AG20443 (cell line): Measurements from ENCODE around the gene UBASH3B.
A peak's percentile ranks its signal among the peaks of the same experiment; 100 is the strongest.
"Not testable (repeated sequence)": the region's sequence is repeated elsewhere in the genome, so short reads cannot be mapped to it uniquely, and the experiment has no call there.

Experiments
- DNase-seq: peaks from one replicate; pipeline ENCODE4 v3.0.0; 2012; ENCODE audit warnings: low spot score, mixed read lengths

The UBASH3B gene

GRCh38 chr11:122655527-122656072, at the start of gene UBASH3B:
TSS of gene UBASH3B (plus strand) at chr11:122655722. CDS start at chr11:122656050, 328 bp downstream.
- DNase-seq: peak; percentile 87

GRCh38 chr11:122607162-122607561, 48.4 kb upstream of the UBASH3B start:
- DNase-seq: not testable (repeated sequence)

- no peak for DNase-seq
These were observed 43.2 kb upstream of the UBASH3B start for GRCh38 chr11:122612123-122612824.

GRCh38 chr11:122616718-122617117, 38.8 kb upstream of the UBASH3B start:
- no peak for DNase-seq

- no peak for DNase-seq
These were observed 38.2 kb upstream of the UBASH3B start for GRCh38 chr11:122617297-122617696.

- DNase-seq: no peak
These were observed 37.6 kb upstream of the UBASH3B start for GRCh38 chr11:122617926-122618325.

GRCh38 chr11:122618927-122619326, 36.6 kb upstream of the UBASH3B start:
- no peak for DNase-seq

GRCh38 chr11:122619757-122620156, 35.8 kb upstream of the UBASH3B start:
- no peak for DNase-seq

GRCh38 chr11:122625501-122625900, 30.0 kb upstream of the UBASH3B start:
- not testable (repeated sequence) for DNase-seq

- DNase-seq: no peak
These were observed 29.4 kb upstream of the UBASH3B start for GRCh38 chr11:122625976-122626665.

GRCh38 chr11:122627745-122628144, 27.8 kb upstream of the UBASH3B start:
- DNase-seq: no peak

- peak; percentile 86 for DNase-seq
These were observed 26.5 kb upstream of the UBASH3B start for GRCh38 chr11:122628810-122629555.

GRCh38 chr11:122632181-122632824, 23.2 kb upstream of the UBASH3B start:
- DNase-seq: no peak

- peak; percentile 61 for DNase-seq
These were observed 22.2 kb upstream of the UBASH3B start for GRCh38 chr11:122633219-122633829.

- peak; percentile 62 for DNase-seq
These were observed 21.0 kb upstream of the UBASH3B start for GRCh38 chr11:122634501-122634900.

GRCh38 chr11:122637541-122637940, 18.0 kb upstream of the UBASH3B start:
- DNase-seq: no peak

- peak; percentile 79 for DNase-seq
These were observed 13.0 kb upstream of the UBASH3B start for GRCh38 chr11:122642472-122642922.

GRCh38 chr11:122642971-122643370, 12.6 kb upstream of the UBASH3B start:
- DNase-seq: no peak

- no peak for DNase-seq
These were observed 9.7 kb upstream of the UBASH3B start for GRCh38 chr11:122645847-122646246.

- DNase-seq: peak; percentile 63
These were observed 8.8 kb upstream of the UBASH3B start for GRCh38 chr11:122646549-122647340.
